Measurements from ENCODE around the gene RDX. TPM values are rescaled to one million over a fixed set of nuclear protein-coding genes. Genes with fewer than 3 reads are reported as not detected.

Gene RDX
- total and polyA plus RNA-seq, 2 donors (not counting 1 experiment from before 2014, with no cell fraction given): 52.7 to 93.1 TPM

GRCh38 chr11:110319501-110319900 lies 23.1 kb upstream of the RDX start:
- Histone ChIP-seq H3K4me2 (ENCODE audit: extremely low read depth, insufficient read depth, low read length) (no peak overlapping the region), H2AFZ (ENCODE audit: low read length) (no peak overlapping the region), H3K4me1 (ENCODE audit: control insufficient read depth, extremely low read depth, insufficient read depth, low read length) (no peaks in the 10 kb centered on the region), H3K9me3 (ENCODE audit: control insufficient read depth, insufficient read depth, low read depth, low read length) (no peaks in the 10 kb centered on the region), H4K20me1 (ENCODE audit: control insufficient read depth, extremely low read depth, insufficient read depth, low read length) (no peaks in the 10 kb centered on the region), H3K36me3 (ENCODE audit: control insufficient read depth, insufficient read depth, low read length) (no peaks in the 10 kb centered on the region), H3K9ac (ENCODE audit: insufficient read depth, low read length) (no peak overlapping the region), H3K79me2 (ENCODE audit: control insufficient read depth, insufficient read depth, low read length) (no peaks in the 10 kb centered on the region), H3K27ac (ENCODE audit: insufficient read depth, low read length) (no peak overlapping the region), H3K27me3 (ENCODE audit: control insufficient read depth, insufficient read depth, low read length) (no peaks in the 10 kb centered on the region), H3K4me3 (replicated peaks in 1 of 4; ENCODE audit: control extremely low read depth in 1 of 4, insufficient read depth in 1 of 4, low read depth in 3 of 4, low read length in 4 of 4) (no peak overlapping the region)
- DNase-seq (ENCODE audit: low read depth in 2 of 2): no peak
- TF ChIP-seq CTCF (conservative IDR thresholded peaks at IDR 0.05 in 1 of 2, IDR thresholded peaks at IDR 0.05 in 1 of 2; ENCODE audit: low read depth in 1 of 2, low read length in 2 of 2): no peak
- TF ChIP-seq EZH2 (IDR thresholded peaks at IDR 0.05; ENCODE audit: low read length, missing control alignments): no peak

- Histone ChIP-seq H2AFZ (ENCODE audit: low read length) (no peak overlapping the region), H3K36me3 (ENCODE audit: control insufficient read depth, insufficient read depth, low read length) (no peaks in the 10 kb centered on the region), H3K9ac (ENCODE audit: insufficient read depth, low read length) (no peak overlapping the region), H3K4me1 (ENCODE audit: control insufficient read depth, extremely low read depth, insufficient read depth, low read length) (no peaks in the 10 kb centered on the region), H3K79me2 (ENCODE audit: control insufficient read depth, insufficient read depth, low read length) (no peaks in the 10 kb centered on the region), H3K4me2 (ENCODE audit: extremely low read depth, insufficient read depth, low read length) (no peak overlapping the region), H3K27ac (ENCODE audit: insufficient read depth, low read length) (no peak overlapping the region), H3K4me3 (replicated peaks in 1 of 4; ENCODE audit: control extremely low read depth in 1 of 4, insufficient read depth in 1 of 4, low read depth in 3 of 4, low read length in 4 of 4) (no peak overlapping the region), H3K27me3 (ENCODE audit: control insufficient read depth, insufficient read depth, low read length) (no peaks in the 10 kb centered on the region), H4K20me1 (ENCODE audit: control insufficient read depth, extremely low read depth, insufficient read depth, low read length) (no peaks in the 10 kb centered on the region), H3K9me3 (ENCODE audit: control insufficient read depth, insufficient read depth, low read depth, low read length) (no peaks in the 10 kb centered on the region)
- no peak for TF ChIP-seq CTCF (conservative IDR thresholded peaks at IDR 0.05 in 1 of 2, IDR thresholded peaks at IDR 0.05 in 1 of 2; ENCODE audit: low read depth in 1 of 2, low read length in 2 of 2)
- TF ChIP-seq EZH2 (IDR thresholded peaks at IDR 0.05; ENCODE audit: low read length, missing control alignments): no peak
- DNase-seq (ENCODE audit: low read depth in 2 of 2): no peak
Observed at GRCh38 chr11:110318638-110319404, 22.4 kb upstream of the RDX start.

GRCh38 chr11:110317516-110317932 lies 21.1 kb upstream of the RDX start:
- Histone ChIP-seq H3K4me3 (replicated peaks in 1 of 4; ENCODE audit: control extremely low read depth in 1 of 4, insufficient read depth in 1 of 4, low read depth in 3 of 4, low read length in 4 of 4) (no peak overlapping the region), H3K4me1 (ENCODE audit: control insufficient read depth, extremely low read depth, insufficient read depth, low read length) (no peaks in the 10 kb centered on the region), H3K9me3 (ENCODE audit: control insufficient read depth, insufficient read depth, low read depth, low read length) (no peaks in the 10 kb centered on the region), H4K20me1 (ENCODE audit: control insufficient read depth, extremely low read depth, insufficient read depth, low read length) (no peaks in the 10 kb centered on the region), H3K79me2 (ENCODE audit: control insufficient read depth, insufficient read depth, low read length) (no peaks in the 10 kb centered on the region), H3K27ac (ENCODE audit: insufficient read depth, low read length) (no peak overlapping the region), H3K9ac (ENCODE audit: insufficient read depth, low read length) (no peak overlapping the region), H3K36me3 (ENCODE audit: control insufficient read depth, insufficient read depth, low read length) (no peaks in the 10 kb centered on the region), H2AFZ (ENCODE audit: low read length) (no peak overlapping the region), H3K4me2 (ENCODE audit: extremely low read depth, insufficient read depth, low read length) (no peak overlapping the region), H3K27me3 (ENCODE audit: control insufficient read depth, insufficient read depth, low read length) (no peaks in the 10 kb centered on the region)
- no peak for TF ChIP-seq EZH2 (IDR thresholded peaks at IDR 0.05; ENCODE audit: low read length, missing control alignments)
- TF ChIP-seq CTCF (conservative IDR thresholded peaks at IDR 0.05 in 1 of 2, IDR thresholded peaks at IDR 0.05 in 1 of 2; ENCODE audit: low read depth in 1 of 2, low read length in 2 of 2): no peak
- DNase-seq (ENCODE audit: low read depth in 2 of 2): peak; percentile 21 to 70

All from fibroblast of lung (primary cell).